Sciatic nerve (tissue), 2 donors: ENCODE results near the gene ADRB1. TPM values are rescaled to one million over a fixed set of nuclear protein-coding genes. Genes with fewer than 3 reads are reported as not detected.
A peak's percentile ranks its signal among the peaks of the same experiment; 100 is the strongest.

Experiments used
- ATAC-seq: fragments of 200-7000 bp; cut with Tn5 transposase; one replicate; pipeline ENCODE4 v1.9.1; 2020; ENCODE audit warnings: mild to moderate bottlenecking, moderate library complexity
- DNase-seq: peaks from one replicate; pipeline ENCODE4 v3.0.0-alpha.2; 2020; ENCODE audit warnings: low spot score
- intact Hi-C: fragments of 100-400 bp; cut with DNase I; formaldehyde crosslinking; loops from one replicate; pipeline ENCODE4 v1.14.2; 2022
- total RNA-seq: library from RNA; stranded (reverse); fragmentation: NEBNext Ultra II Directional; extraction: Animal tissue kit (Norgen Biotek cat#: 25700); gene quantifications from one replicate; pipeline ENCODE4 v1.2.1, GENCODE V29; 2021
- donor health status: DM: no; HTN: no; CAD: no.
- donor health status: DM: no; HTN: no; CAD: no.

ADRB1 gene
- total RNA-seq, result 0.76 TPM

DNA sequence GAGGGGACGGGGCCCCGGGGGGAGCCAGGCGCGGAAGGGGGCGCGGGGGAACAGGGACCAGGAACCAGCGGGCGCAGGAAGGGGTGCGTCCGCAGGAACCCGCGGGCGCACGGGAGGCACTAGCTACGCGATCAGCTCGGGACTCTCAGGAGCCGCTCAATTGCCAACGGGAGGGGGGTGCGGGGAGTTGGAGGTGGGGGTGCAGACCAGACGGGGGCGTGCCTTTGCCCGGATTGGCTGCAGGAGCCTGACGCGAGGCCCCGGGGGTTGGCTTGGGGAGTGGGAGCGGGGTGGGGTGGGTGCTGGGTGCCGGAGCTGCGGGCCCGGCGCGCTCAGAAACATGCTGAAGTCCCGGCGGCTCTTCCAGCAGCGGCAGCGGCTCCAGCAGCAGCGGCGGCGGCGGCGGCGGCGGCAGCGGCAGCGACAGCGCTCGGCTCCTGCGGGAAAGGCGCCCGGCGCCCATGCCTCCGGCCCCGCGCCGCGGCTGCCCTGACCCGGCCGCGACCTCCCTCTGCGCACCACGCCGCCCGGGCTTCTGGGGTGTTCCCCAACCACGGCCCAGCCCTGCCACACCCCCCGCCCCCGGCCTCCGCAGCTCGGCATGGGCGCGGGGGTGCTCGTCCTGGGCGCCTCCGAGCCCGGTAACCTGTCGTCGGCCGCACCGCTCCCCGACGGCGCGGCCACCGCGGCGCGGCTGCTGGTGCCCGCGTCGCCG is at the start of gene ADRB1:
Gene ADRB1 (plus strand): TSS at position 335 of the 715 bp plus-strand sequence. CDS start 267 bp downstream, at position 602.
- intact Hi-C loops, result no loop called here
- ATAC-seq (peak; percentile 92), DNase-seq (peak; percentile 83)

GRCh38 chr10:113995201-113995600 is 48.5 kb upstream of the ADRB1 start:
- DNase-seq (no peak), ATAC-seq (no peak)
- intact Hi-C loops, result no loop called here

GRCh38 chr10:113997428-113997827 is 46.2 kb upstream of the ADRB1 start:
- DNase-seq, result no peak
- peak; percentile 18 for ATAC-seq
- intact Hi-C loops, result no loop called here

GRCh38 chr10:113999531-113999930 is 44.1 kb upstream of the ADRB1 start:
- DNase-seq (no peak), ATAC-seq (no peak)
- intact Hi-C loops, result no loop called here

DNA sequence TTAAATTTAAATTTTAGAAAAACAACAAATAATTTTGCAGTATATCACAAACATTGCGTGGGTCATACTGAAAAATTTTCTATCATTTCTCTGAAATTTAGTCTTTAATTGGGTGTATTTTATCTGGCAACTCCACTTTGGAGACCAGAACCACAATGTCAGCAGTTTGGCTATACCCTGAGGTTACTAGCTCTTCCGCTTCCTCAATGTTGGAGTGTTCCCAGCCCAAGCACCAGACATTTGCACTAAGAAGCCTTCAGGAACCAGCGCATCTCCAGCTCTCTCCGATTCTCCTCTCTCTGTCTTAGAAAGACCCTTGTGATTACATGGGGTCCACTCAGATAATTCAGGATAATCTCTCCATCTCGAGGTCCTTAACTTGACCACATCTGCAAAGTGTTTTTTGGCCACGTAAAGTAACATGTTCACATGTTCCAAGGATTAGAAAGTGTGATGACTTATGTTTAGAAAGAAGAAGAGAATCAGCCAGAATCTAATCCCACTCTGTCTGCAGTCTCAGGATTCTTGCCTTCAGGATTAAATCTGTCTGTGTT is 43.1 kb upstream of the ADRB1 start:
- intact Hi-C loops, result no loop called here
- DNase-seq, result no peak
- ATAC-seq, result no peak

DNA sequence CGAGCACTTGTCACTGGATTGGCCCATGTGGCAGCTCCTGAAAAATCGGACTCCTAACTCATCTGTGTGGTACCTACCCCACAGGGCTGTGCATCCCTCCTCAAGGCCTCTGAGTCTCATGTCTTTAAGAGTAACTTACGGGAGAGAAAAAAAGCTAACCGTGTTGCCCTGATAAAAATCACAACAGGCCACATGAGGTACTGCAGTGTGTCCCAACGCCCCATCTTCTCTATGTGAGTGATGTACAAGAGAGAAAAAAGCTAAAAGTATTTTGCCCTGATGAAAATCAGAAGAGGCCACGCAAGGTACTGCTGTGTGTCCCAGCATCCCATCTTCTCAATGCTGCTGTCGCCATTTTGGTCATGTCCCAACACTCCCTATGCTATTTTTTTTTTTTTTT is 41.2 kb upstream of the ADRB1 start:
- no peak for ATAC-seq
- no peak for DNase-seq

DNA sequence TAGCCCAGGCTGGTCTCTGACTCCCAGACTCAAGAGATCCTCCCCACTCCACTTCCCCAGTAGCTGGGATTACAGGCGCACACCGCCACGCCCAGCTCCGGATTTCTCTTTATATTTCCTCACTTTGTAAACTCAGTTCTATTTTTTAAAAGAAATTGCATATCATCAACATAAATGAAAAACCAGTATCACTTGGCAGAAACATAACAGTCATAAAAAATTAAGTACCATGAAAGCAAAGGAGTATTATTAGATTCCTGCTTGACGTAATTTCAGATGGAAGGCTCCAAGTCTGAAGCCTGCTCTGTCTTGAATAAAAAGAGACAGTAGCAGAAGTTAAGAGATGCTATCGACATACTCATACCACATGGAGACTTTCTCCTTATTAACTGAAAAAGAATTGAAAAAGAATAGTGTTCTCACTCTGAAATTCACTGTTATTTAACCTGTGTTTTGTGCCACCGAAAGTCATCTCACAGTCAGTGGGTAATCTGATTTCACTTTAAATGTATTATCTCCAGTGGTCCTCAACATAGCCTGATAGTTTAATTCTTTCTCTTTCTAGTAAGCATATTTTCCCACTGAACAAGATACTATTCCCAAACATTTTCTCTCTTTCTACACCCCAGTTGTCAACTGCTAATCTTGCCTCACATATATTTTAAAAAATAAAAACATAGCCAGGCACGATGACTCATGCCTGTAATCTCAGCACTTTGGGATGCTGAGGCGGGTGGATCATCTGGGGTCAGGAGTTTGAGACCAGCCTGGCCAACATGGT is 40.3 kb upstream of the ADRB1 start:
- intact Hi-C loops, result no loop called here
- ATAC-seq, result no peak
- DNase-seq, result no peak

More for the DNA sequence above, 41.2 kb upstream of the ADRB1 start:
- intact Hi-C loops, result no loop called here

- ATAC-seq (no peak), DNase-seq (no peak)
- intact Hi-C loops, result no loop called here
Measured at GRCh38 chr10:114009281-114009996, 34.2 kb upstream of the ADRB1 start.

DNA sequence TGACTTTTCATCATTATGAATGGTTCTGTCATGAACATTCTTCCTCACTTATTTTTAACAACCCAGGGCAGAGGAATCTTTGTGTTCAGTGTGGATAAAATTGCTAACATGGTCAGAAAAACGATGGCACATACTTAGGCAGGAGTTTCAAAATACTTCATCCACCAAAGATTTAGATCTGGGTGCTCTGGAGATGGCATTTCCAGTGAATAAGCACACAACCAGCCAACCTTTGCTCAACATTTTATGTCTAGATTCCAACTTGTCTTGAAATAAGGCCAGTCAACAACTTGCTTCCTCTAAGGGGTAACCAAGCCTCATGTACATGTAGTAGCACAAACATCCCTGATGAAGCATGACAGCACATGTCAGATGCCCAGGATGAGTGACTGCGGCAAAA is 33.4 kb upstream of the ADRB1 start:
- ATAC-seq (no peak), DNase-seq (no peak)
- intact Hi-C loops, result no loop called here

- intact Hi-C loops, result no loop called here
- no peak for ATAC-seq
- no peak for DNase-seq
Measured at GRCh38 chr10:114012650-114013049, 31.0 kb upstream of the ADRB1 start.

DNA sequence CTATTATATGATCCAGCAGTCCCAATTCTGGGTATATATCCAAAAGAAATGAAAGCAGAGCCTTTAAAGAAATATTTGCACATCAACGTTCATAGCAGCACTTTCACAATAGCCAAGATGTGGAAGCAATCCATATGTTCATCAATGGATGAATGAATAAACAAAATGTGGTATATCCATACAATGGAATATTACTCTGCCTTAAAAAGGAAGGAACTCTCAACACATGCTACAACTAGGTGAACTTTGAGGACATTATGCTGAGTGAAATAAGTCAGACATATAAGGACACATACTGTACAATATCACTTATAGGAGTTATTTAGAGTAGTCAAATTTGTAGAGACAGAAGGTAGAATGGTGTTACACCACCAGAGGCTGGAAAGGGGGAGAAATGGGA is 28.0 kb upstream of the ADRB1 start:
- DNase-seq (no peak), ATAC-seq (no peak)
- intact Hi-C loops, result no loop called here

GRCh38 chr10:114017271-114017670 is 26.4 kb upstream of the ADRB1 start:
- no peak for ATAC-seq
- intact Hi-C loops, result no loop called here
- no peak for DNase-seq

DNA sequence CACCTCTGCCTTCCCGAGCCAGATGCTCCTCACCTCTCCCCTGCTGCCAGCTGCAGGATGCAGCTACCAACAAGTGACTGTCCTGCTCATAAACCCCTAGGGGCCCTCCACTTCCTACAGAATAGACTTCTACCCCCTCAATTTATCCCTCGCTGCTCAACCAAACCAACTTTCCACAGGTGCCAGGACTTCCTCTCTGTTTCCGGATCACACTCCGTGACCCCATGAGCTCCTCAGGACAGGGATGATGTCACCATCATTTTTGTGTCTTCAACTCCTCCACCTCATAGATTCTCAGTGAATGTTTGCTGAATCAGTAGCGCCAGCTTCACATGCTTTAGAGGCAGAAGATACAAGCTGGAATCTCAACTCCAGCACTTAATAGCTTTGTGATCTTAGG is 25.8 kb upstream of the ADRB1 start:
- no peak for ATAC-seq

GRCh38 chr10:114019226-114019625 is 24.4 kb upstream of the ADRB1 start:
- ATAC-seq (no peak), DNase-seq (no peak)
- intact Hi-C loops, result no loop called here

More for the DNA sequence above, 25.8 kb upstream of the ADRB1 start:
- DNase-seq, result no peak
- intact Hi-C loops, result no loop called here

- peak; percentile 58 for ATAC-seq
Measured at GRCh38 chr10:114021154-114021553, 22.5 kb upstream of the ADRB1 start.

DNA sequence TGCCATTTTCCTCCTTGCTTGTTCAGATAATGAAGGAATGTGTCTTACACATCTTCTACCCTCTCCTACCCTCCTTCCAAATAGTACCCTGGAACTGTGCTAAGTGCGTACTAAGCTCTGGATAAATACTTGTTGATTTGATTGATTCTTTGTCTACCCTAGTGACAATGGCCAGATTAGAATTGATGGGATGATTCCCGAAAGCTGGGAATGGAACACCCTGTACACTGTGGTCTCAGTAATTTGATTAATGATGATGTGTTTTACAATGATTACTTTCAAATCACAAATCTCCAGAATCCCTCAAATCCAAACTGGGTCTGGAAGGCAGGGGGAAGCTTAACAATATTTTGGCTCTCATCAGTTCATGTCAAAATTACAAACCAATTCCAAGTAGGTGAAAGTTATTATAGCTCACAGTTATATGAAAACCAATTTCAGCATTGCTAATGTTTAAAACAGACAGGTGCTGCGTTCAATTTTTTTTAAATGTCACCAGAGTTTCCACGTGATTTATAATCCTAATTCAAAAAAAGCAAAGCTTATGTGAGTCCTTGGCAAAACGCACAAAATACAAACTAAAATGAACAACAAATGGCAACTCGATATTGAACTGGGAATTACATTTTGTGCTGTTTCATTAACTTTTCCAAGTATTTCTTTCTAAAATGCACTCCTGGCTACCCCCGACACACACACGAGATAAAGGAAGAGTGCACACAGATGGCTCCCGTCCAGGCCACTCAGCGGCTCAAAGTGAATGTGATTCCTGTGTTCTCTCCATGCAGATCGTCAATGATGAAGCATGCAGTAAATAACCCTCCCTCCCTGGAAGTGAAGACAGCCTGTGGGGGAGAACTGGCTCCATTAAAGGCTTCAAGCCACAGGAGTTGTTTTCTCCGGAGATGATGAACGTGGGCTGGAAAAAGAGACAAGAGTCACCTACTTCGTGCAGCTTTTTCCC is 21.7 kb upstream of the ADRB1 start:
- intact Hi-C loops, result no loop called here
- ATAC-seq (peak; percentile 68), DNase-seq (no peak)

More at GRCh38 chr10:114021154-114021553, 22.5 kb upstream of the ADRB1 start:
- intact Hi-C loops, result no loop called here
- no peak for DNase-seq

GRCh38 chr10:114022766-114023597 is 20.7 kb upstream of the ADRB1 start:
- ATAC-seq, result no peak
- intact Hi-C loops, result no loop called here
- no peak for DNase-seq
